K562 (cell line): ENCODE results near the gene ARAP1. TPM values are rescaled to one million over a fixed set of nuclear protein-coding genes. Genes with fewer than 3 reads are reported as not detected.
A peak's percentile ranks its signal among the peaks of the same experiment; 100 is the strongest.

ENCODE experiments used
- ATF3 ChIP-seq, 2 experiments: fragments of 450-650 bp in 1 of 2; sonication (generic) in 1 of 2; formaldehyde crosslinking in 1 of 2; IDR thresholded peaks in 1 of 2; conservative IDR thresholded peaks in 1 of 2; 2 replicates each; pipeline versions ENCODE4 v1.6.1 to v1.8.1; 2016 to 2023; ENCODE audit warnings: mild to moderate bottlenecking in 2 of 2, moderate library complexity in 2 of 2, inconsistent platforms in 1 of 2, missing genetic modification reagents in 1 of 2
- CREBBP ChIP-seq: IDR thresholded peaks from one replicate; pipeline ENCODE4 v1.6.1; 2012; ENCODE audit warnings: low read depth, mild to moderate bottlenecking, control low read depth, inconsistent platforms, low read length
- ERF ChIP-seq: fragments of 450-650 bp; formaldehyde crosslinking; IDR thresholded peaks from 2 replicates; pipeline ENCODE4 v1.4.0; 2020; ENCODE audit warnings: mild to moderate bottlenecking, mixed read lengths
- NRF1 ChIP-seq, 2 experiments: fragments of 450-650 bp; IDR thresholded peaks in 1 of 2; conservative IDR thresholded peaks in 1 of 2; 2 replicates each; pipeline ENCODE4 v1.6.1; 2014; ENCODE audit warnings: mild to moderate bottlenecking in 2 of 2
- SREBF2 ChIP-seq: sonication (generic); formaldehyde crosslinking; IDR thresholded peaks from 2 replicates; pipeline ENCODE4 v1.4.0; 2020; ENCODE audit warnings: mild to moderate bottlenecking, missing genetic modification reagents
- polyA plus RNA-seq, 8 experiments: library from polyadenylated mRNA; depleted of rRNA in 4 of 8; stranded (reverse) in 5 of 8; unstranded in 3 of 8; fragments of >200 nt; fragmentation: Nextera tagmentation in 2 of 8; fragmentation: Illumina TruSeq in 1 of 8; extraction: Ambion mirVana in 2 of 8; extraction: Trizol in 1 of 8; gene quantifications; 2 replicates each; pipeline versions ENCODE4 v1.2.1 to v1.2.3, GENCODE V29; 2011 to 2014; ENCODE audit warnings: inconsistent platforms in 1 of 8, missing spikeins in 1 of 8
- total RNA-seq, 7 experiments: library from RNA; depleted of rRNA in 6 of 7; stranded (reverse); fragments of >200 nt in 6 of 7; fragmentation: Illumina TruSeq in 2 of 7; extraction: Trizol in 2 of 7; gene quantifications; 2 replicates each; pipeline versions ENCODE4 v1.2.1 to v1.2.3, GENCODE V29; 2011 to 2021; ENCODE audit warnings: low replicate concordance in 1 of 7
- TF ChIP-seq, protein P1 (sequence below), 2 experiments: fragments of 450-650 bp; formaldehyde crosslinking in 1 of 2; IDR thresholded peaks; 2 replicates each; pipeline versions ENCODE4 v1.4.0 to v1.6.1; 2014 to 2020; ENCODE audit warnings: mild to moderate bottlenecking in 2 of 2, borderline replicate concordance in 1 of 2, low read depth in 1 of 2

ARAP1 gene
- total and polyA plus RNA-seq, 9 of the 15 experiments (the other 6 are each of a cell fraction or from before 2014, with no cell fraction given) = 0.23 to 67.0 (median 24.6) TPM

GRCh38 chr11:72673284-72673942 lies 78.8 kb downstream of the ARAP1 start (continued):
- TF ChIP-seq, protein P1, sequence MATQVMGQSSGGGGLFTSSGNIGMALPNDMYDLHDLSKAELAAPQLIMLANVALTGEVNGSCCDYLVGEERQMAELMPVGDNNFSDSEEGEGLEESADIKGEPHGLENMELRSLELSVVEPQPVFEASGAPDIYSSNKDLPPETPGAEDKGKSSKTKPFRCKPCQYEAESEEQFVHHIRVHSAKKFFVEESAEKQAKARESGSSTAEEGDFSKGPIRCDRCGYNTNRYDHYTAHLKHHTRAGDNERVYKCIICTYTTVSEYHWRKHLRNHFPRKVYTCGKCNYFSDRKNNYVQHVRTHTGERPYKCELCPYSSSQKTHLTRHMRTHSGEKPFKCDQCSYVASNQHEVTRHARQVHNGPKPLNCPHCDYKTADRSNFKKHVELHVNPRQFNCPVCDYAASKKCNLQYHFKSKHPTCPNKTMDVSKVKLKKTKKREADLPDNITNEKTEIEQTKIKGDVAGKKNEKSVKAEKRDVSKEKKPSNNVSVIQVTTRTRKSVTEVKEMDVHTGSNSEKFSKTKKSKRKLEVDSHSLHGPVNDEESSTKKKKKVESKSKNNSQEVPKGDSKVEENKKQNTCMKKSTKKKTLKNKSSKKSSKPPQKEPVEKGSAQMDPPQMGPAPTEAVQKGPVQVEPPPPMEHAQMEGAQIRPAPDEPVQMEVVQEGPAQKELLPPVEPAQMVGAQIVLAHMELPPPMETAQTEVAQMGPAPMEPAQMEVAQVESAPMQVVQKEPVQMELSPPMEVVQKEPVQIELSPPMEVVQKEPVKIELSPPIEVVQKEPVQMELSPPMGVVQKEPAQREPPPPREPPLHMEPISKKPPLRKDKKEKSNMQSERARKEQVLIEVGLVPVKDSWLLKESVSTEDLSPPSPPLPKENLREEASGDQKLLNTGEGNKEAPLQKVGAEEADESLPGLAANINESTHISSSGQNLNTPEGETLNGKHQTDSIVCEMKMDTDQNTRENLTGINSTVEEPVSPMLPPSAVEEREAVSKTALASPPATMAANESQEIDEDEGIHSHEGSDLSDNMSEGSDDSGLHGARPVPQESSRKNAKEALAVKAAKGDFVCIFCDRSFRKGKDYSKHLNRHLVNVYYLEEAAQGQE (IDR thresholded peaks at IDR 0.05; ENCODE audit: borderline replicate concordance) = peak; percentile 89
- TF ChIP-seq, protein P1 (CRISPR knock-in tag; IDR thresholded peaks at IDR 0.05; ENCODE audit: low read depth) = no peak
- TF ChIP-seq SREBF2 (CRISPR knock-in tag) (no peak), ATF3 (IDR thresholded peaks at IDR 0.05) (no peak), ATF3 (CRISPR knock-in tag; conservative IDR thresholded peaks at IDR 0.05) (no peak), NRF1 (conservative IDR thresholded peaks at IDR 0.05 in 1 of 2, IDR thresholded peaks at IDR 0.05 in 1 of 2) (no peak), ERF (no peak), CREBBP (no peak)
